OCI-M2 (cell line): ENCODE results near the gene BRD8.
"Not testable (repeated sequence)": the region's sequence is repeated elsewhere in the genome, so short reads cannot be mapped to it uniquely, and the experiment has no call there.

Experiments
- DNase-seq: peaks from one replicate; lab custom pipeline; 2025; ENCODE audit not compliant: unreplicated experiment; lab: John Stamatoyannopoulos, UW

Gene BRD8

GRCh38 chr5:138159666-138160065, 18.8 kb downstream of the BRD8 start:
- DNase-seq, result no peak

GRCh38 chr5:138157626-138158025, 20.8 kb downstream of the BRD8 start:
- DNase-seq, result no peak

- not testable (repeated sequence) for DNase-seq
Observed at GRCh38 chr5:138155977-138156376, 22.5 kb downstream of the BRD8 start.

GRCh38 chr5:138149530-138149929, 28.9 kb downstream of the BRD8 start:
- no peak for DNase-seq

GRCh38 chr5:138148811-138149210, 29.6 kb downstream of the BRD8 start:
- no peak for DNase-seq

- DNase-seq, result not testable (repeated sequence)
Observed at GRCh38 chr5:138143578-138143977, 34.9 kb downstream of the BRD8 start.

- no peak for DNase-seq
Observed at GRCh38 chr5:138141734-138142133, 36.7 kb downstream of the BRD8 start.

- no peak for DNase-seq
Observed at GRCh38 chr5:138140268-138140667, 38.2 kb downstream of the BRD8 start.

GRCh38 chr5:138139781-138140090, 38.7 kb downstream of the BRD8 start:
- DNase-seq, result no peak

GRCh38 chr5:138138949-138139780, 39.3 kb downstream of the BRD8 start, which contains the start of gene NME5:
Gene NME5 (minus strand): TSS chr5:138139428. CDS start chr5:138138780, 648 bp downstream.
- no peak for DNase-seq

GRCh38 chr5:138132543-138132942, 45.9 kb downstream of the BRD8 start:
- DNase-seq, result no peak

- no peak for DNase-seq
Observed at GRCh38 chr5:138129347-138129746, 49.1 kb downstream of the BRD8 start.

- no peak for DNase-seq
Observed at GRCh38 chr5:138128334-138128733, 50.1 kb downstream of the BRD8 start.

GRCh38 chr5:138115254-138115653, 63.2 kb downstream of the BRD8 start:
- no peak for DNase-seq

GRCh38 chr5:138111937-138112336, 66.5 kb downstream of the BRD8 start:
- no peak for DNase-seq

- DNase-seq, result no peak
Observed at GRCh38 chr5:138111181-138111580, 67.2 kb downstream of the BRD8 start.

- DNase-seq, result no peak
Observed at GRCh38 chr5:138110266-138110963, 68.0 kb downstream of the BRD8 start.

- DNase-seq, result no peak
Observed at GRCh38 chr5:138109463-138110265, 68.8 kb downstream of the BRD8 start.

- no peak for DNase-seq
Observed at GRCh38 chr5:138107213-138107612, 71.2 kb downstream of the BRD8 start.

GRCh38 chr5:138105709-138106108, 72.7 kb downstream of the BRD8 start:
- no peak for DNase-seq

- DNase-seq, result no peak
Observed at GRCh38 chr5:138103319-138103637, 75.2 kb downstream of the BRD8 start.
